HG02943 (cell line): ENCODE results near the gene FADS1.

Source experiments
- ATAC-seq: cut with Tn5 transposase; IDR thresholded peaks from one replicate; pipeline ENCODE4 v1.9.1; 2021; ENCODE audit warnings: mild to moderate bottlenecking, low read depth, moderate library complexity; ENCODE audit not compliant: unreplicated experiment

FADS1 gene

DNA sequence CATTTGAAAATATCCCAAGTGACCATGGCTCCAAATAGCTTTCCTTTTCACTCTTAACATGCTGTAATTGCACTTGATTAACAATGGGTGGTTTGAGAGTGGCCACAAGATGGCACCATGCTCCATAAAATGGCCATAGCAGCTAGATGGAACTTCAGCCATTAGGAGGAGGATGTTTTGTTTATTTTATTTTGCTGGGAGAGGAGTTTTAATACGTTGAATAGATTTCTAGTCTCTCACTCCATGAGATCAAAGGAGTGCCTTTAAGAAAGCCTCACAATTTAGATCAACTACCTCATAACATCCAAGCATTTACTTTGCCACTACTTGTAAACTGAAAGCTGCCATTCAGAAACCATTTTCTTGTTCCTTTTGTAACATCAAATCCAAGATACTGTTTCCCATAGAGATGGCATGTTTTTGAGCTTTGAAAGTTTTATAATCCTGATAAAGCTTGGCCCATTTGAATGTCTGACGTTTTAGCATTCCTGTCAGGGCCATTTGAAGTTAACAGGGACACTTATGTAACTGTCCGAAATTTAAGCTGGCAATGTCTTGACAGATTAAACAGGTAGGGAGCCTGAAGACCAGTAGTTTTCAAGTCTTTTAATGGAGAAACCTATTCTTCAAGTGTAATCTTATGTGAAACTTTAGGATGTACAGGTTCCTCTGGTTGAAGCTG lies 19.4 kb downstream of the FADS1 start:
- no peak for ATAC-seq

DNA sequence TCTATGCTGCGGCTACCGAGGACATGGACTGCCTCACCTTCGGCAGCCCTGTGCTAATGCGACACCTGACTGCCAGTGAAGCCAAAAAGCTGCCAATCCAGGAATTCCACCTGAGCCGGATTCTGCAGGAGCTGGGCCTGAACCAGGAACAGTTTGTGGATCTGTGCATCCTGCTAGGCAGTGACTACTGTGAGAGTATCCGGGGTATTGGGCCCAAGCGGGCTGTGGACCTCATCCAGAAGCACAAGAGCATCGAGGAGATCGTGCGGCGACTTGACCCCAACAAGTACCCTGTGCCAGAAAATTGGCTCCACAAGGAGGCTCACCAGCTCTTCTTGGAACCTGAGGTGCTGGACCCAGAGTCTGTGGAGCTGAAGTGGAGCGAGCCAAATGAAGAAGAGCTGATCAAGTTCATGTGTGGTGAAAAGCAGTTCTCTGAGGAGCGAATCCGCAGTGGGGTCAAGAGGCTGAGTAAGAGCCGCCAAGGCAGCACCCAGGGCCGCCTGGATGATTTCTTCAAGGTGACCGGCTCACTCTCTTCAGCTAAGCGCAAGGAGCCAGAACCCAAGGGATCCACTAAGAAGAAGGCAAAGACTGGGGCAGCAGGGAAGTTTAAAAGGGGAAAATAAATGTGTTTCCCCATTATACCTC lies 20.8 kb downstream of the FADS1 start:
- ATAC-seq = no peak

DNA sequence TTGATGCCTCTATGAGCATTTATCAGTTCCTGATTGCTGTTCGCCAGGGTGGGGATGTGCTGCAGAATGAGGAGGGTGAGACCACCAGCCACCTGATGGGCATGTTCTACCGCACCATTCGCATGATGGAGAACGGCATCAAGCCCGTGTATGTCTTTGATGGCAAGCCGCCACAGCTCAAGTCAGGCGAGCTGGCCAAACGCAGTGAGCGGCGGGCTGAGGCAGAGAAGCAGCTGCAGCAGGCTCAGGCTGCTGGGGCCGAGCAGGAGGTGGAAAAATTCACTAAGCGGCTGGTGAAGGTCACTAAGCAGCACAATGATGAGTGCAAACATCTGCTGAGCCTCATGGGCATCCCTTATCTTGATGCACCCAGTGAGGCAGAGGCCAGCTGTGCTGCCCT lies 21.3 kb downstream of the FADS1 start:
- ATAC-seq = no peak

DNA sequence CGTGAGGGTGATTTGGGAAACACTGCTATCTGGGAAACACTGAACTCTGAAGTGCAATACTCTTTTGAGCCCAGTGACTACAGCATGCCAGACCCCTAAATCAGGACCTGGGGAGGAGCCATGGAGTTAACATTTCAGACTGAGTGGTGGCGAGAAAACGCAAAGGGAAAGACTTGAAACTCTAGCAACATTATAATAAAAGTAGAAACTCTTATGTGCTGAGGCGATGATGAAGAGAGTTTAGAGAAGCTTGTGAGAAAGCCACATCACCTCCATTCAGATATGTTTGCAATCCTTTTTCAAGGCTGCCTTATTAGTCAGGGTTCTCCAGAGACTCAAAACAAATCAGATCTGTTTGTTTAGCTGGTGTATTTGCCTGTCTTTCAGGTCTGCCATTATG lies 22.2 kb downstream of the FADS1 start:
- no peak for ATAC-seq

GRCh38 chr11:61793829-61794204 lies 23.0 kb downstream of the FADS1 start:
- ATAC-seq = no peak

GRCh38 chr11:61793083-61793828 lies 23.5 kb downstream of the FADS1 start:
- peak; percentile 27 for ATAC-seq

- peak; percentile 70 for ATAC-seq
Measured at GRCh38 chr11:61792310-61793082, 24.3 kb downstream of the FADS1 start, which contains the start of the genes FEN1 and TMEM258. TSS of gene FEN1 (plus strand) at chr11:61792911. CDS start at chr11:61795362, 2,451 bp downstream. TSS of gene TMEM258 (minus strand) at chr11:61792599. CDS start at chr11:61792558, 41 bp downstream.

DNA sequence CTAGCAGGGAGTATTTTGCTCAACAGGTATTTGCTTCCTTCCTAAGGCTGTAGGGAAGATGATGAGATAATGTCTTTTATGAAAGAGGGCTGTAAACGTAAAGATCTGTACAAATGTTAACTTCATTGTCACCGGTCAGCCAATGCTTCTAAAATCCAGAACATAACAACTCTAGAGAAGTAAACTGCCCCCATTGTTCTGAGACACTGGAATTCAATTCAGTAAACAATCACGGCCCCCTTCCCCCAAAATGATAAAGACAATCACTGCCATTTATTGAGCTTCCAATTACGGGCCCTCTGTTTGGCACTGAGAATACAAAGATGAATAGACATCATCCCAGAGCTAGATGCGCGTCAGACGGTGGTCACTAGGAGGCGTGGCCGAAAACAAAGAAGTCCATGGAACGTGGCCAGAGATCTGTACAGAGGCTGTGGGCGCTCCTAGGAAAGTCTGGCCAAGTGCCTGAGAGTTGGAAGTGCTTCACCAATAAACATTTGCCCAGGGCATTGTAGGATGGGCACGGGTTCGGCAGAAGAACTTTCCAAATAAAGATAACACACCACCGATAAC lies 25.0 kb downstream of the FADS1 start:
- ATAC-seq = peak; percentile 30

- ATAC-seq = no peak
Measured at GRCh38 chr11:61787928-61788491, 28.8 kb downstream of the FADS1 start.

DNA sequence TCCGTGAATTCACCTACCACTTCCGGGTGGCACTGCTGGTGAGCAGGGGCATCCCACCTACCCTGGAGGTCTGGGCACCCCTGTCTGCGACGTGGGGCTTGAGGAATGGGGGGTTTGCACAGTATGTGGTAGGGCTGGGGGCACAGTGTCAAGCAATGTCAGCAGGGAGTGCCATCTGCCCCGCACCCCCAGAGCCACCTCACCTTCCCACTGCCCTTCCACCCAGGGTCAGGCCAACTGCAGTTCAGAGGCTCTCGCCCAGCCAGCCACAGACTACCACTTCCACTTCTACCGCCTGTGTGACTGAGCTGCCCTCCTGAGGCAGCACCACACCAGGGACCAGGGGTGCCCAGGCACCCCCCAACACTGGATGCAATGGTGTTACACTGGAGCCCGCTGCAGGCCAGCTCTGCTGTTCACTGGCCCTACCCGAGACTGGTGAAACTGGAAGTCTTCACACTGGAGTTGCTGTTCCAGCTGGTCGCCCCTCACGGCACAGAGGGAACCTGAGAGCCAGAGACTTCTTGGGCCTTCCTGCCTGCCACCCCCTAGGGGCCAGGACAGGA lies 30.9 kb downstream of the FADS1 start:
- no peak for ATAC-seq

DNA sequence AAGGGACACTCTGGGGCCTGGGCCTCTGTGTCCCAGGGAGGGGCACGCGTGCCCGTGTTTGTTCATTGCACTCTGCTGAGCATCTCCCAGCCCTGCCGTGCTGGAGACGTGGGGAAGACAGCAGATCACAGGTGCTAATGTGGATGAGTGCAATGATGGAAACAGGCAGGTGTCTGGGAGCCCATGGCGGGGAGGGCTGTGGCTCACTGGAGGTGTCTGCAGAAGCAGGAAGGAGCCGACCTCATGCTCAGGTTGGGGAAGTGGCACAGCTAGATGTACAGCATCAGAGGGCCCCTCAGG lies 32.3 kb downstream of the FADS1 start:
- ATAC-seq = no peak

- no peak for ATAC-seq
Measured at GRCh38 chr11:61783717-61784505, 32.9 kb downstream of the FADS1 start.

DNA sequence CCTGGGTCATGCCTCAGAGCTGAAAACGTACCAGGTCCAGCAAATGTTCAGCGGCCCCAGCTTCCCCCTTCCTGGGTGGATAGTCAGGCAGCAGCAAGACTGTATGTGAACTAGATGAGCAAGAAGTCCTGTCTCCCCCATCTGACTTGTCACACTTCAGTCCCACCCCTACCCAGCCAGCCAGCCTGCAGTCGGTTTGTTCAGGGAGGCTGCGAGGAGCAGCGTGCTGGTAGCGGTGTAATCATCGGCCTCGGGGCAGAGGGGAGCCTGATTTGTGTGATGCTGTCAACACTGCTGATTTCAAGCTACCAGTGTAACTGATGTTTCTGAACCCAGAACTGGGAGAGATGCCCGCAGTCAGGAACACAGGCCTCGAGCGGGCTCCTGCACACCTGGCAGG lies 34.0 kb downstream of the FADS1 start:
- no peak for ATAC-seq

- ATAC-seq = no peak
Measured at GRCh38 chr11:61782299-61782698, 34.5 kb downstream of the FADS1 start.

GRCh38 chr11:61781585-61781984 lies 35.2 kb downstream of the FADS1 start:
- no peak for ATAC-seq

- no peak for ATAC-seq
Measured at GRCh38 chr11:61780581-61781162, 36.1 kb downstream of the FADS1 start.

- ATAC-seq = no peak
Measured at GRCh38 chr11:61779666-61780525, 36.9 kb downstream of the FADS1 start.
